HepG2 (cell line): Measurements from ENCODE around the gene MZT2A. TPM values are rescaled to one million over a fixed set of nuclear protein-coding genes. Genes with fewer than 3 reads are reported as not detected.
A peak's percentile ranks its signal among the peaks of the same experiment; 100 is the strongest.

ENCODE experiments used
- ATAC-seq: fragments of 200-7000 bp; cut with Tn5 transposase; 3 replicates; pipeline ENCODE4 v1.9.1; 2020; ENCODE audit warnings: mild to moderate bottlenecking, moderate library complexity
- BruUV-seq: library from RNA; stranded (reverse); fragments of 400-500 nt; replicated peaks from 2 replicates; lab custom pipeline; 2021; lab: Mats Ljungman, UMichigan
- CTCF ChIA-PET: fragments of 300-600 bp; formaldehyde crosslinking; extraction: SDS; loops from one replicate; lab custom pipeline; 2021; ENCODE audit warnings: low total read pairs, inconsistent platforms, low intra/inter-chr PET ratio; lab: Yijun Ruan, JAX
- POLR2A ChIA-PET: fragments of 350-600 bp; sonication (Branson Sonifier 250); formaldehyde crosslinking; loops from one replicate; lab custom pipeline; 2020; ENCODE audit warnings: antibody characterized with exemption, inconsistent platforms; lab: Yijun Ruan, JAX
- DNase-seq: peaks from one replicate; pipeline ENCODE4 v3.0.0-alpha.2; 2015; ENCODE audit warnings: low spot score
- FAIRE-seq: peaks from 3 replicates; lab custom pipeline; 2011; peaks lifted over from hg19 to GRCh38; lab: Jason Lieb, UNC
- H2AFZ ChIP-seq: one replicate; pipeline ENCODE4 v1.6.1; 2011; ENCODE audit warnings: low read length, inconsistent platforms
- H3K27ac ChIP-seq: fragments of 300-600 bp; 3 replicates; pipeline ENCODE4 v1.8.0; 2011; ENCODE audit warnings: mixed run types, mild to moderate bottlenecking, mixed read lengths, low read length, inconsistent platforms; ENCODE audit not compliant: insufficient read depth; ENCODE audit errors: extremely low read length
- H3K27me3 ChIP-seq, 2 experiments: fragments of 200-600 bp in 1 of 2; 2 replicates in 1 of 2; 3 replicates in 1 of 2; pipeline versions ENCODE4 v1.6.0 to v1.8.0; 2011; ENCODE audit warnings: low read length in 2 of 2, mild to moderate bottlenecking in 2 of 2, moderate library complexity in 2 of 2, inconsistent platforms in 1 of 2; ENCODE audit not compliant: insufficient read depth in 2 of 2, control insufficient read depth in 1 of 2
- H3K36me3 ChIP-seq, 2 experiments: fragments of 200-600 bp in 1 of 2; replicated peaks in 1 of 2; 2 replicates in 1 of 2; 3 replicates in 1 of 2; pipeline versions ENCODE4 v1.5.1 to v1.8.0; 2011; ENCODE audit warnings: low read length in 2 of 2, inconsistent platforms in 1 of 2; ENCODE audit not compliant: insufficient read depth in 2 of 2, control insufficient read depth in 1 of 2
- H3K4me1 ChIP-seq: 2 replicates; pipeline ENCODE4 v1.5.1; 2012; ENCODE audit warnings: low read length, inconsistent platforms; ENCODE audit not compliant: insufficient read depth
- H3K4me2 ChIP-seq: 2 replicates; pipeline ENCODE4 v1.6.0; 2011; ENCODE audit warnings: low read depth, low read length, inconsistent platforms
- H3K4me3 ChIP-seq, 3 experiments: fragments of 200-600 bp in 1 of 3; sonication (generic), shearing (Covaris generic) in 1 of 3; replicated peaks in 1 of 3; 2 replicates each; pipeline ENCODE4 v1.5.1; 2011 to 2016; ENCODE audit warnings: low read length in 3 of 3, inconsistent platforms in 2 of 3, low read depth in 2 of 3, mild to moderate bottlenecking in 2 of 3, control low read depth in 1 of 3, mixed read lengths in 1 of 3; ENCODE audit not compliant: insufficient read depth in 1 of 3
- H3K79me2 ChIP-seq: one replicate; pipeline ENCODE4 v1.6.1; 2011; ENCODE audit warnings: low read length, inconsistent platforms; ENCODE audit not compliant: insufficient read depth
- H3K9ac ChIP-seq: 2 replicates; pipeline ENCODE4 v1.6.0; 2011; ENCODE audit warnings: mild to moderate bottlenecking, low read depth, low read length, inconsistent platforms; ENCODE audit not compliant: insufficient read depth
- H3K9me3 ChIP-seq: 2 replicates; pipeline ENCODE4 v1.5.1; 2012; ENCODE audit warnings: mild to moderate bottlenecking, low read length
- H4K20me1 ChIP-seq: 2 replicates; pipeline ENCODE4 v1.6.0; 2011; ENCODE audit warnings: inconsistent platforms, mild to moderate bottlenecking, low read length, moderate library complexity; ENCODE audit not compliant: insufficient read depth
- JUND ChIP-seq: sonication (generic); formaldehyde crosslinking; IDR thresholded peaks from 2 replicates; pipeline ENCODE4 v1.8.0; 2022; ENCODE audit warnings: mild to moderate bottlenecking, missing genetic modification reagents
- KAT2B ChIP-seq: fragments of 150-350 bp; IDR thresholded peaks from 2 replicates; pipeline ENCODE4 v1.6.1; 2014; ENCODE audit warnings: low read depth, low read length, borderline replicate concordance
- MEF2D ChIP-seq: sonication (generic); formaldehyde crosslinking; IDR thresholded peaks from 2 replicates; pipeline ENCODE4 v1.5.1; 2020; ENCODE audit warnings: mild to moderate bottlenecking, missing genetic modification reagents
- SNAPC4 ChIP-seq: sonication (generic); formaldehyde crosslinking; IDR thresholded peaks from 2 replicates; pipeline ENCODE4 v1.4.0; 2020; ENCODE audit warnings: mild to moderate bottlenecking, missing genetic modification reagents
- SPEN ChIP-seq: sonication (generic); formaldehyde crosslinking; IDR thresholded peaks from 2 replicates; pipeline ENCODE4 v1.5.1; 2020; ENCODE audit warnings: low read depth, mild to moderate bottlenecking, missing genetic modification reagents
- TEAD3 ChIP-seq: optimal IDR thresholded peaks from 2 replicates; pipeline ENCODE3; 2016; ENCODE audit warnings: borderline replicate concordance
- TRIM24 ChIP-seq: sonication (generic); formaldehyde crosslinking; IDR thresholded peaks from 2 replicates; pipeline ENCODE4 v1.8.0; 2022; ENCODE audit warnings: mild to moderate bottlenecking, missing genetic modification reagents
- ZFX ChIP-seq: sonication (generic); formaldehyde crosslinking; IDR thresholded peaks from 2 replicates; pipeline ENCODE4 v1.4.0; 2020; ENCODE audit warnings: mild to moderate bottlenecking, low read depth, missing genetic modification reagents, moderate library complexity
- ZHX1 ChIP-seq: sonication (generic); formaldehyde crosslinking; IDR thresholded peaks from 2 replicates; pipeline ENCODE4 v1.8.1; 2022; ENCODE audit warnings: low read depth, mild to moderate bottlenecking, missing genetic modification reagents
- ZNF124 ChIP-seq: sonication (generic); formaldehyde crosslinking; IDR thresholded peaks from 2 replicates; pipeline ENCODE4 v1.4.0; 2020; ENCODE audit warnings: missing genetic modification reagents
- ZNF350 ChIP-seq: sonication (generic); formaldehyde crosslinking; IDR thresholded peaks from 2 replicates; pipeline ENCODE4 v1.4.0; 2020; ENCODE audit warnings: mild to moderate bottlenecking, low read depth, missing genetic modification reagents, borderline replicate concordance
- ZNF430 ChIP-seq: sonication (generic); formaldehyde crosslinking; IDR thresholded peaks from 2 replicates; pipeline ENCODE4 v1.9.0; 2021; ENCODE audit warnings: mild to moderate bottlenecking, missing genetic modification reagents
- ZNF660 ChIP-seq: sonication (generic); formaldehyde crosslinking; IDR thresholded peaks from 2 replicates; pipeline ENCODE4 v1.5.1; 2020; ENCODE audit warnings: mild to moderate bottlenecking, low read depth, missing genetic modification reagents, borderline replicate concordance
- ZNF816 ChIP-seq: sonication (generic); formaldehyde crosslinking; IDR thresholded peaks from 2 replicates; pipeline ENCODE4 v1.8.0; 2022; ENCODE audit warnings: missing genetic modification reagents, mild to moderate bottlenecking, borderline replicate concordance
- ZSCAN12 ChIP-seq: sonication (generic); formaldehyde crosslinking; IDR thresholded peaks from 2 replicates; pipeline ENCODE4 v1.9.0; 2021; ENCODE audit warnings: mild to moderate bottlenecking, missing genetic modification reagents
- WGBS: methylation state at CpG from one replicate; pipeline ENCODE4 v1.1.6; 2017; ENCODE audit warnings: low lambda C conversion rate; 5-methylcytosine and 5-hydroxymethylcytosine counted together
- in situ Hi-C: cut with HindIII; loops from 2 replicates; pipeline ENCODE4 v1.10.0; 2017; ENCODE audit warnings: low pct_unique_long_range_greater_than_20kb; ENCODE audit not compliant: extremely low pct_ligation_motif_present
- intact Hi-C: fragments of 100-400 bp; cut with micrococcal nuclease; formaldehyde crosslinking; loops from one replicate; pipeline ENCODE4 v1.10.0; 2022; ENCODE audit not compliant: unreplicated experiment
- polyA plus RNA-seq, 8 experiments: library from polyadenylated mRNA; depleted of rRNA in 3 of 8; stranded (reverse) in 7 of 8; unstranded in 1 of 8; fragments of >200 nt; fragmentation: Illumina TruSeq in 4 of 8; extraction: Trizol in 4 of 8; gene quantifications; 2 replicates each; pipeline versions ENCODE4 v1.2.1 to v1.2.3, GENCODE V29; 2011 to 2016; ENCODE audit warnings: low read depth in 4 of 8, missing spikeins in 1 of 8, mixed read lengths in 1 of 8; ENCODE audit not compliant: insufficient read depth in 1 of 8
- total RNA-seq, 5 experiments: library from RNA; depleted of rRNA; stranded (reverse); fragments of >200 nt; fragmentation: Illumina TruSeq; extraction: Trizol; gene quantifications; 2 replicates each; pipeline ENCODE4 v1.2.3, GENCODE V29; 2016; ENCODE audit warnings: low read depth in 1 of 5

MZT2A gene
- total and polyA plus RNA-seq, 2 of the 13 experiments (the other 11 are each of a cell fraction or from before 2014, with no cell fraction given), result 221 to 349 TPM

- BruUV-seq, result no TSS peak
- peak; percentile 98 for DNase-seq
- peak; percentile 80 for FAIRE-seq
- TF ChIP-seq TRIM24 (CRISPR knock-in tag) (no peak), TEAD3 (CRISPR knock-in tag) (peak; percentile 36), MEF2D (CRISPR knock-in tag) (peak; percentile 69; the same call in 1 of the 2 replicates), JUND (peak; percentile 61; the same call in 1 of the 2 replicates), SNAPC4 (CRISPR knock-in tag) (peak; percentile 36; the same call in 1 of the 2 replicates), SPEN (CRISPR knock-in tag) (peak; percentile 93), ZHX1 (CRISPR knock-in tag) (peak; percentile 92), KAT2B (no peak), ZSCAN12 (CRISPR knock-in tag) (0 out of 2 replicates have a peak, but pooled peaks have one; percentile 45), ZFX (CRISPR knock-in tag) (peak; percentile 86), ZNF660 (CRISPR knock-in tag) (no peak), ZNF124 (CRISPR knock-in tag) (peak; percentile 73; the same call in 1 of the 2 replicates), ZNF430 (CRISPR knock-in tag) (peak; percentile 53; the same call in 1 of the 2 replicates), ZNF350 (CRISPR knock-in tag) (peak; percentile 91), ZNF816 (CRISPR knock-in tag) (peak; percentile 65; the same call in 1 of the 2 replicates)
These were observed 411 bp upstream of the MZT2A start for GRCh38 chr2:131492418-131493198.

More at GRCh38 chr2:131492418-131493198, 411 bp upstream of the MZT2A start:
- no peaks in the 10 kb centered on the region for H3K9me3 ChIP-seq
- peaks cover 3% of the 10 kb centered on the region; the same call in 1 of the 2 replicates for H4K20me1 ChIP-seq
- POLR2A ChIA-PET, result interaction anchor here (0.7 to 1.4 kb wide), 5 partner anchors 10 to 400 kb away, joined by 3 to 8 read pairs (median 4); partner anchors contain the start of gene FAM168B
- peak overlapping the region; percentile 97 for H3K9ac ChIP-seq
- peak overlapping the region; percentile 79 for H3K4me2 ChIP-seq
- WGBS, result 1% methylated on average over 44 of the region's 79 CpGs
- peaks cover 2 to 19% of the 10 kb centered on the region in 2 experiments; a peak in 4 of 5 replicates for H3K36me3 ChIP-seq
- peak overlapping the region; percentile 83 for H3K27ac ChIP-seq
- in situ Hi-C loops, result loop anchor here (25.0 kb wide), 1 partner anchor 1305 kb away; the partner anchor contains the start of genes MZT2B, SMPD4 and TUBA3E
- H3K27me3 ChIP-seq, result no peaks in the 10 kb centered on the region; a peak in 1 of 5 replicates
- intact Hi-C loops, result loop anchor here (2.0 to 10.0 kb wide), 4 partner anchors 35 to 338 kb away; partner anchors contain the start of gene CCDC74A
- peaks cover 67% of the 10 kb centered on the region for H3K79me2 ChIP-seq
- CTCF ChIA-PET, result interaction anchor here (1.6 to 2.3 kb wide), 2 partner anchors 79 to 339 kb away, joined by 9 to 14 read pairs; no protein-coding TSS in a partner anchor
- H2AFZ ChIP-seq, result no peak overlapping the region
- peak overlapping the region; percentile 90 to 98 (median 91) for H3K4me3 ChIP-seq
- H3K4me1 ChIP-seq, result peaks cover 50% of the 10 kb centered on the region
- ATAC-seq, result peak; percentile 84
